ENCODE data around the gene HRH3.

HRH3 gene

GRCh38 chr20:62215020-62215990, 4.8 kb downstream of the HRH3 start:
- no peak for DNase-seq

DNA sequence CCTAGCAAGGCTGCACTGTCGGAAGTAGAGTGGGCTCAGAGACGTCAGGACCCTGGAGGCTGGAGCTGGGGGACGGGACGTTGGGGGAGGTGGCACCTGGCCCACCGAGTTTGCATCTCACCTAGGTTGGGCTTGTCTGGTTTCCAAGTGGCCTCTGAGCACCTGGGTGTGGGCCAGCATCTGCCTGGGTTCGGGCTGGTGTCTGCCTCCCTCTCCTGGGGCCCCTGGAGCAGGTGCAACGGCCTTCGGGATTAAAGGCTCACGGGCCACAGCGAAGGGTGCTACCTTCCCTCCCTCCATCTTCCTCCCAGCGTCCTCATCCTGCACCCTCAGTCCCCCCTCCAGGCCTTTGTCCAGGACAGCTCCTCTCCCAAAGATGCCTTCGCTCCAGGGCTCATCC, 6.0 kb downstream of the HRH3 start:
- DNase-seq = peak; percentile 28

GRCh38 chr20:62212299-62212698, 7.8 kb downstream of the HRH3 start:
- no peak for DNase-seq

GRCh38 chr20:62211769-62212288, 8.2 kb downstream of the HRH3 start:
- no peak for DNase-seq

GRCh38 chr20:62211216-62211615, 8.9 kb downstream of the HRH3 start:
- no peak for DNase-seq

DNA sequence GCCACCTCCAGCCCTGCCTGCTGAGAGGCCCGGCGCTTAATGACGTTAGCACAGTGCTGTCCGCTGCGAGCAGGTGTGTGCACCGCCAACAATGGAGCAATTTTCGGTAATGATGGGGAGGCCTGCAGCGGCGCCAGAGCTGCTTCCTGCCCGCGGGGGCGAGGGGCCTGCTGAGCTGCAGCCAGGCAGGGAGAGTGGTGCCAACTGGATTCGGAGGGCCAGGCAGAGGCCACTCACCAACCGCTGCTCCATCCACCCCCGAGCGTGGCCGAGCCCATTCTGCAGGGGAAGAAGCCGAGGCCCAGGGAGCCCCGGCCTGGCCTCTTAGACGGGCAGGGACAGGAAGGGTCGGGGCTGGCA, 9.6 kb downstream of the HRH3 start:
- DNase-seq = peak; percentile 60

DNA sequence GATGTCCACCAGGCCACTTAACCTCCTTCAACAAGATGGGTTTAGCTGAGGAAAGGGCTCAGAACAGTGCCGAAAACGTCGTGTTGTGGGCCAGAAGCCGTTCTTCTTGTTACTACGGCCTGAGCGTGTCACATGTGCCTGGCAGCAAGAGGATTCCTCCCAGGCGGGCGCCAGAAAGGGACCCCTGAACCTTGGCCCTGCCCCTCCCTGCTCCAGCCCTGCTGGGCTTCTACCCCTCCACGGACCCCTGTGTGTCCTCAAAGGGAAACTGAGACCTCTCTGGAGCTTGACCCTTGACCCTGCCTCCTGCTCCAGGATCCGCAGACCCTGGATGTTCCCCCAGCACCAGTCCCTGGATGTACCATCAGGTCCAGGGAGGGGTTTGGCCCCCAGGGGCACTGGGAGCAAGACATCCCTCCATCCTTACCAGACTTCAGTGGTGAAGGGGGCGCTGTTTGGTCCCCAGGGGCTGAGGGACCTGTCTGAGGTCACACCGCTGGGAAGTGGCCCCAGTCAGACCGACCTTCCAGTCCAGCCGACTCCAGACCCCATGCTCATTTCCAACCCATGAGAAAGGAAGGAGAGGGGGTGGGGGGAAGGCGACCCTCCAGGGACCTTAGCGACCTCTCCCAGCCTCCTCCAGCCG, 10.1 kb downstream of the HRH3 start:
- no peak for DNase-seq

DNA sequence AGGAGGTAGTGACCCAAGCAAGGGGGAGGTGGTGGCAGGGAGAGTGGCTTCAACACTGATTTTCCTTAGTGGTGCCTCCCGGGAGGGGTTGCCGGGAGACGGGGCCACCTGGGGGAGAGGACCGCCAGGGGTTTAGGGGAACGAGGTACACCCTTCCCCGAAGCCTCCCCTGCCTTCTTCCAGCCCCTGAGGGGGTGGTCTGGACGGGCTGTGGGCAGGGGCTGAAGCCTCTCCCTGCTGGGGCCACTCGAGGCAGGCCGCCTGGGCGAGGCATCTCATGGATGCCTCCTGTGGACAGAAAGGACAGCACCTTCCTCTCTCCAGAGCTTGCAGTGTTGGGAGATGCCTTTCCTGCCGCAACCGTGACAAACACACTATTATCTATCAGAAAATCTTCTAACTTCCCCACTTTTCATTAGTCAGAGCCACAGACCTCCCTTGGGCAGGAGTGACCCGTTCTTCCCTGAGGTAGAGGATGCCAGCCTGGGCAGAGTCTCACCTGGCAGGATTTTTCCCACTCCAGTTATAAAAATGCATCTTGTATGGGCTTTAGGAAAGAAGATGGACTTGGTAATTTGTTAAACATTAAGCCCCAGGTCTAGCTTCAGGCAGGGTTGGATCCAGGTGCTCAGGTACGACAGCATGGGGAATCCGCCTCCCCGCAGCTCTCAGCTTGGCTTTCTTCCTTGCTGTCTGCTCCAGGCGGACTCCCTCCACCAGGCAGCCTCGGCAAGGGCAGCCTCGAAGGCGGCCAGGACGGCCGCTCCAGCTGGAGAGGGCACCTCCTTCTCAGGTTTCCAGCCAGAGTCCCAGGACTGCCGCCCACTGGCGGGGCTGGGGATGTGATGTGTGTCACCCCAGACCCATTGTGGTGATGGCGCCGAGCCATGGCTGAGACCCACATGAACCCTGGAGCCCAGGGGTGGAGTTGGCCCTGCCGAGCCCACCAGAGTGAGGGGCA, 11.0 kb downstream of the HRH3 start:
- DNase-seq = no peak

GRCh38 chr20:62208061-62208794, 11.8 kb downstream of the HRH3 start:
- DNase-seq = no peak

GRCh38 chr20:62206388-62206775, 13.7 kb downstream of the HRH3 start:
- DNase-seq = no peak

DNA sequence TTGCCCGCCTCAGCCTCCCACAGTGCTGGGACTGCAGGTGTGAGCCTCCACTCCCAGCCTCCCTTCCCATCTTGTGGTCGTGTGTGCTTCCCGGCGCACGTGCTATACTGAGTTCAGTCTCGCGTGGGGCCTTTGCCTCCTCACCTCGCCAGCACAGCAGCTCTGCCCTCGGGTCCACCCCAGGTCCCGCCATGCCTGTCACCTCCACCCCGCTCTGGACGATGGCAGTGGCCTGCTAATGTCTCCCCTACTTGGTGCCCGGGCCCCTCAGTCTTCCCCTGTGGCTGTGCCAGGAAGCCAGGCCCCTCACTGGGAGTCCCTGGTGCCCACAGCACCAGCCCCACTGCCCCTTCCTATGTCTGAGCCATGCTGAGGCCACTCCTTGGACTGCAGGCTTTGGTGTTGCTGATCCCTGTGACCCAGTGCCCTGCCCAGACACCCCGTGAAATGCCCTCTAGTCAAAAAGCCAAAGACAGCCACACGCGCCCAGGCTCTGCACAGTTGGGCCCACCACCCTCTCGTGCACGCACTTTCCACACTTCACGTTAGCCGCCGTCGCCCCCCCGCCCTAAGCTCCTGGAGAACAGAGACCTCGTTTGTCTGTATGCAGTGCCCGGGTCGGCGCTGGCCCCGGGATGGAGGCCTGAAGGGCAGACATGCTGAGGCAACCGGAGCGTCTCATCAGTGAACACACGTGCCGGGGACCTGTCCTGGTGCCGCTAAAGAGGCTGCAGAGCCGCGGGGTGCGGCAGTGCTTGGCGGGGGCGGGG, 14.3 kb downstream of the HRH3 start:
- no peak for DNase-seq

GRCh38 chr20:62203378-62204030, 16.6 kb downstream of the HRH3 start:
- peak; percentile 36 for DNase-seq

GRCh38 chr20:62202676-62203377, 17.3 kb downstream of the HRH3 start:
- no peak for DNase-seq

- DNase-seq = no peak
These were observed 18.0 kb downstream of the HRH3 start for GRCh38 chr20:62202083-62202395.

- DNase-seq = no peak
These were observed 18.6 kb downstream of the HRH3 start for GRCh38 chr20:62201173-62202082.

GRCh38 chr20:62200491-62201172, 19.4 kb downstream of the HRH3 start:
- no peak for DNase-seq

GRCh38 chr20:62198931-62199330, 21.1 kb downstream of the HRH3 start:
- DNase-seq = no peak

DNA sequence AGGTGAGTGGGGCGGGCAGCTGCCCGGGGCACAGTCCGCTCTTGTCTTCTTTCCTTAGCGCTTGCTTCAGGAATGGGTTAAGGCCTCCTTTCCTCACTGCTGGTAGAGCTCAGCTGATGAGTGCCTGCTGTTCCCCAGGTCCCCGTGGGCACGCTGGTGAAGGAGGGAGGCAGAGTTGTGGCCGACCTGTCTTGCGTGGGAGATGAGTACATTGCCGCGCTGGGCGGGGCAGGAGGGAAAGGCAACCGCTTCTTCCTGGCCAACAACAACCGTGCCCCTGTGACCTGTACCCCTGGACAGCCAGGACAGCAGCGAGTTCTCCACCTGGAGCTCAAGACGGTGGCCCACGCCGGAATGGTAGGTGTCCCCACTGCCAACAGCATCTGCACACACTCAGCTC, 21.6 kb downstream of the HRH3 start:
- DNase-seq = no peak

DNA sequence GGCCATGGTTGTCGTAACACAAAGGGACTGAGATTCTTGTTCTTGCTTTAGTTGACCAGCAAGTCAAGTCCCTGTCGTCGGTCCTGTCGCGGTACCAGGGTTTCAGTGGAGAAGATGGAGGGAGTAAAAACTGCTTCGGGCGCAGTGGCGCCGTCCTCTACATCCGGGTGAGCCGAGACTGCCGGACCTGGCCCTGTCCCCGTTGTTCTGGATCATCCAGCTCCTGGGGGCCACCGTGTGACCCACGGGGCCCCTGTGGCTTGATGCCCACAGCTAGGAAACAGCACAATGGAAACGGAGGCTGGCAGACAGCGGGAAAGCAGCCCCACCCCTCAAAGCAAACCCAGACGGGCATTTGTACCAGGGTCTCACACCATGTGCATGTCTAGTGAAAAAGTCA, 22.3 kb downstream of the HRH3 start:
- DNase-seq = no peak
